Ishikawa (cell line): ENCODE data around the gene CNNM2.

Source experiments
- CEBPB ChIP-seq: IDR thresholded peaks from 2 replicates; pipeline ENCODE4 v1.6.1; 2012
- CREB1 ChIP-seq: IDR thresholded peaks from 2 replicates; pipeline ENCODE4 v1.6.1; 2012; ENCODE audit warnings: low read depth
- EGR1 ChIP-seq: IDR thresholded peaks from 2 replicates; pipeline ENCODE4 v1.6.1; 2012
- EP300 ChIP-seq: IDR thresholded peaks from 2 replicates; pipeline ENCODE4 v1.6.1; 2012; ENCODE audit warnings: borderline replicate concordance
- FOXM1 ChIP-seq: IDR thresholded peaks from 2 replicates; pipeline ENCODE4 v1.6.1; 2012; ENCODE audit warnings: low read depth, borderline replicate concordance
- RAD21 ChIP-seq: IDR thresholded peaks from 2 replicates; pipeline ENCODE4 v1.6.1; 2012; ENCODE audit warnings: low read depth
- TAF1 ChIP-seq: IDR thresholded peaks from 2 replicates; pipeline ENCODE4 v1.6.1; 2012; ENCODE audit warnings: low read depth, mild to moderate bottlenecking
- TCF12 ChIP-seq: IDR thresholded peaks from 2 replicates; pipeline ENCODE4 v1.6.1; 2012; ENCODE audit warnings: low read depth
- TEAD4 ChIP-seq: IDR thresholded peaks from 2 replicates; pipeline ENCODE4 v1.6.1; 2012
- YY1 ChIP-seq: IDR thresholded peaks from 2 replicates; pipeline ENCODE4 v1.6.1; 2012; ENCODE audit warnings: low read depth
- ZBTB7A ChIP-seq: IDR thresholded peaks from 2 replicates; pipeline ENCODE4 v1.6.1; 2012; ENCODE audit warnings: low read depth
- TF ChIP-seq, protein P1 (sequence below): IDR thresholded peaks from 2 replicates; pipeline ENCODE4 v1.6.1; 2012; ENCODE audit warnings: low read depth, mild to moderate bottlenecking
- TF ChIP-seq, protein P2 (sequence below): IDR thresholded peaks from 2 replicates; pipeline ENCODE4 v1.6.1; 2012
- TF ChIP-seq, protein P3 (sequence below): IDR thresholded peaks from 2 replicates; pipeline ENCODE4 v1.6.1; 2012

DNA sequence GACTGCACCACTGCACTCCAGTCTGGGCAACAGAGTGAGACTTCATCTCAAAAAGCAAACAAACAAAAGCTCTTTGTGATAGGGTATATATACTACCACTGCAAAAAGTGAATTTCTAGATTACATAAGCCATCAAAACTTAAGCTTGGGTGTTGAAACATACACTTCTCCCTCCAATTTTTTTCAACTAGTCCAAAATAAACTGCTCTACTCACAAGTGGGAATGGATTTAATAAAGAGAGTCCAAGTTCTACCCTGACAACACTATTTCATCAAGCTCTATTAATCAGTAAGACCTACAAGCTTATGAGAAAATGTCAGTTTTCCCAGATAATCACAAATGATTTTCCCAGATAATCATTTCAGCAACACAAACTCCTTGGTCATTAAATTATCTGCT is 192.3 kb downstream of the CNNM2 start:
- TF ChIP-seq YY1 (no peak), CEBPB (no peak), TAF1 (no peak), RAD21 (no peak), FOXM1 (no peak), EP300 (no peak), EGR1 (no peak), TCF12 (no peak), CREB1 (no peak), TEAD4 (no peak), ZBTB7A (no peak)
- TF ChIP-seq, protein P1, sequence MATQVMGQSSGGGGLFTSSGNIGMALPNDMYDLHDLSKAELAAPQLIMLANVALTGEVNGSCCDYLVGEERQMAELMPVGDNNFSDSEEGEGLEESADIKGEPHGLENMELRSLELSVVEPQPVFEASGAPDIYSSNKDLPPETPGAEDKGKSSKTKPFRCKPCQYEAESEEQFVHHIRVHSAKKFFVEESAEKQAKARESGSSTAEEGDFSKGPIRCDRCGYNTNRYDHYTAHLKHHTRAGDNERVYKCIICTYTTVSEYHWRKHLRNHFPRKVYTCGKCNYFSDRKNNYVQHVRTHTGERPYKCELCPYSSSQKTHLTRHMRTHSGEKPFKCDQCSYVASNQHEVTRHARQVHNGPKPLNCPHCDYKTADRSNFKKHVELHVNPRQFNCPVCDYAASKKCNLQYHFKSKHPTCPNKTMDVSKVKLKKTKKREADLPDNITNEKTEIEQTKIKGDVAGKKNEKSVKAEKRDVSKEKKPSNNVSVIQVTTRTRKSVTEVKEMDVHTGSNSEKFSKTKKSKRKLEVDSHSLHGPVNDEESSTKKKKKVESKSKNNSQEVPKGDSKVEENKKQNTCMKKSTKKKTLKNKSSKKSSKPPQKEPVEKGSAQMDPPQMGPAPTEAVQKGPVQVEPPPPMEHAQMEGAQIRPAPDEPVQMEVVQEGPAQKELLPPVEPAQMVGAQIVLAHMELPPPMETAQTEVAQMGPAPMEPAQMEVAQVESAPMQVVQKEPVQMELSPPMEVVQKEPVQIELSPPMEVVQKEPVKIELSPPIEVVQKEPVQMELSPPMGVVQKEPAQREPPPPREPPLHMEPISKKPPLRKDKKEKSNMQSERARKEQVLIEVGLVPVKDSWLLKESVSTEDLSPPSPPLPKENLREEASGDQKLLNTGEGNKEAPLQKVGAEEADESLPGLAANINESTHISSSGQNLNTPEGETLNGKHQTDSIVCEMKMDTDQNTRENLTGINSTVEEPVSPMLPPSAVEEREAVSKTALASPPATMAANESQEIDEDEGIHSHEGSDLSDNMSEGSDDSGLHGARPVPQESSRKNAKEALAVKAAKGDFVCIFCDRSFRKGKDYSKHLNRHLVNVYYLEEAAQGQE = no peak
- TF ChIP-seq, protein P2, sequence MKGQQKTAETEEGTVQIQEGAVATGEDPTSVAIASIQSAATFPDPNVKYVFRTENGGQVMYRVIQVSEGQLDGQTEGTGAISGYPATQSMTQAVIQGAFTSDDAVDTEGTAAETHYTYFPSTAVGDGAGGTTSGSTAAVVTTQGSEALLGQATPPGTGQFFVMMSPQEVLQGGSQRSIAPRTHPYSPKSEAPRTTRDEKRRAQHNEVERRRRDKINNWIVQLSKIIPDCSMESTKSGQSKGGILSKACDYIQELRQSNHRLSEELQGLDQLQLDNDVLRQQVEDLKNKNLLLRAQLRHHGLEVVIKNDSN = no peak
- TF ChIP-seq, protein P3, sequence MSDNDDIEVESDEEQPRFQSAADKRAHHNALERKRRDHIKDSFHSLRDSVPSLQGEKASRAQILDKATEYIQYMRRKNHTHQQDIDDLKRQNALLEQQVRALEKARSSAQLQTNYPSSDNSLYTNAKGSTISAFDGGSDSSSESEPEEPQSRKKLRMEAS = no peak
